Right lobe of liver (tissue), 4 donors: Measurements from ENCODE around the gene MED12L.

Source experiments
- CTCF ChIP-seq, 4 donors: fragments of 200-600 bp in 3 of 4; fragments of 450-650 bp in 1 of 4; IDR thresholded peaks; one replicate each; pipeline versions ENCODE4 v1.5.1 to v1.8.0; 2016 to 2022; ENCODE audit warnings: antibody characterized with exemption in 4 of 4, mild to moderate bottlenecking in 2 of 4
- POLR2A ChIP-seq: fragments of 450-650 bp; IDR thresholded peaks from one replicate; pipeline ENCODE4 v1.6.1; 2017; ENCODE audit warnings: antibody characterized with exemption, mild to moderate bottlenecking
- donor health status: DM: no; HTN: no; CAD: no.
- donor health status: DM: no; HTN: no; CAD: no.
- donor health status: DM: no; HTN: yes; CAD: no.

DNA sequence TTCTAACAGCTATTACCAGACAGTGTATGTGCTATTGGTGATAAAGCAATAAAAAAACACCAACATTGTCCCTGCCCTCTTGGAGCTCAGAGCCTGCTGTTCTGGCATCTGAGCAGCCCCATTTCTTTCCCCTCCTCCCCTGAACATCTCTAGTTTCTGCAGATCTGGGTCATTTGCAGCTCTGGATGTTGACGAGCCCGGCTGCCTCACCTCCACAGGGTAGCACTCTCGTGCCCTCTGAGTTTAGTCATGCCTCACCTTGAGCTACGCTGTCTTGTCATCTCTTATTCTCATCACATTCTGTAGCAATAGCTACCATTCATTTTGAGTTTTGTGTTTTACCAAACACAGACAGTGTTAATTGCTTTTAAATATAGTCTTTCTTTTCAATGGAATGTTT is 147.5 kb downstream of the MED12L start:
- no peak for TF ChIP-seq POLR2A
- no peak for TF ChIP-seq CTCF (IDR thresholded peaks at IDR 0.05)
